PFSK-1 (cell line): Measurements from ENCODE around the gene TUBA4B.

ENCODE experiments used
- FOXP2 ChIP-seq: optimal IDR thresholded peaks from 2 replicates; pipeline ENCODE3; 2011; ENCODE audit warnings: borderline replicate concordance, control low read depth, inconsistent platforms; ENCODE audit not compliant: insufficient read depth; ENCODE audit errors: extremely low read length, extremely low read depth
- POLR2AphosphoS5 ChIP-seq: IDR thresholded peaks from 2 replicates; pipeline ENCODE4 v1.6.1; 2012; ENCODE audit warnings: low read depth, mild to moderate bottlenecking, control low read depth, low read length, moderate library complexity
- REST ChIP-seq, 2 experiments: IDR thresholded peaks; 2 replicates each; pipeline versions ENCODE4 v1.6.1 to v1.8.0; 2011 to 2012; ENCODE audit warnings: low read depth in 2 of 2, low read length in 2 of 2, control low read depth in 1 of 2, inconsistent platforms in 1 of 2, mild to moderate bottlenecking in 1 of 2, moderate library complexity in 1 of 2; ENCODE audit not compliant: insufficient read depth in 1 of 2
- SIN3A ChIP-seq: IDR thresholded peaks from 2 replicates; pipeline ENCODE4 v1.6.1; 2012; ENCODE audit warnings: mild to moderate bottlenecking, low read length, moderate library complexity, borderline replicate concordance; ENCODE audit not compliant: insufficient read depth
- TAF1 ChIP-seq: IDR thresholded peaks from 2 replicates; pipeline ENCODE4 v1.6.1; 2012; ENCODE audit warnings: low read length, control low read depth, borderline replicate concordance; ENCODE audit not compliant: insufficient read depth

The TUBA4B gene

GRCh38 chr2:219287580-219288265, 34.7 kb downstream of the TUBA4B start:
- TF ChIP-seq TAF1, result no peak
- no peak for TF ChIP-seq REST (IDR thresholded peaks at IDR 0.05; ENCODE audit: insufficient read depth in 1 of 2, low read depth in 2 of 2, low read length in 2 of 2)
- no peak for TF ChIP-seq SIN3A
- TF ChIP-seq FOXP2, result no peak
- TF ChIP-seq POLR2AphosphoS5, result no peak

GRCh38 chr2:219289195-219289536, 36.1 kb downstream of the TUBA4B start:
- TF ChIP-seq POLR2AphosphoS5 (no peak), SIN3A (no peak), FOXP2 (no peak), TAF1 (no peak)

- peak; percentile 27 for TF ChIP-seq FOXP2
- no peak for TF ChIP-seq REST (IDR thresholded peaks at IDR 0.05; ENCODE audit: insufficient read depth in 1 of 2, low read depth in 2 of 2, low read length in 2 of 2)
- no peak for TF ChIP-seq TAF1
- no peak for TF ChIP-seq SIN3A
- TF ChIP-seq POLR2AphosphoS5, result no peak
Measured at GRCh38 chr2:219289537-219290361, 36.7 kb downstream of the TUBA4B start.

GRCh38 chr2:219290381-219291171, 37.5 kb downstream of the TUBA4B start:
- no peak for TF ChIP-seq SIN3A

- TF ChIP-seq REST (IDR thresholded peaks at IDR 0.05; ENCODE audit: insufficient read depth in 1 of 2, low read depth in 2 of 2, low read length in 2 of 2) (no peak), FOXP2 (no peak)
Measured at GRCh38 chr2:219291394-219291793, 38.4 kb downstream of the TUBA4B start.

- TF ChIP-seq FOXP2, result no peak
- TF ChIP-seq REST (IDR thresholded peaks at IDR 0.05; ENCODE audit: insufficient read depth in 1 of 2, low read depth in 2 of 2, low read length in 2 of 2), result no peak
- no peak for TF ChIP-seq SIN3A
- TF ChIP-seq POLR2AphosphoS5, result no peak
- TF ChIP-seq TAF1, result no peak
Measured at GRCh38 chr2:219291910-219292490, 39.0 kb downstream of the TUBA4B start.
